HG03064 (cell line): ENCODE results near the gene LZTS2.
"Not testable (repeated sequence)": the region's sequence is repeated elsewhere in the genome, so short reads cannot be mapped to it uniquely, and the experiment has no call there.

Experiments used
- ATAC-seq: cut with Tn5 transposase; IDR thresholded peaks from one replicate; pipeline ENCODE4 v1.9.1; 2021; ENCODE audit warnings: low read depth; ENCODE audit not compliant: unreplicated experiment

Gene LZTS2

GRCh38 chr10:101029520-101030295 lies 30.1 kb downstream of the LZTS2 start:
- no peak for ATAC-seq

GRCh38 chr10:101030496-101031127 lies 31.0 kb downstream of the LZTS2 start:
- ATAC-seq = no peak

- peak; percentile 81 for ATAC-seq
Observed at GRCh38 chr10:101031128-101031795, 31.7 kb downstream of the LZTS2 start, which contains the start of the genes PDZD7 and SFXN3. Gene PDZD7, minus strand, starts transcription at chr10:101031129. Its CDS starts 910 bp downstream, at chr10:101030219. Gene SFXN3, plus strand, starts transcription at chr10:101031234. Its CDS starts 3,461 bp downstream, at chr10:101034695.

- no peak for ATAC-seq
Observed at GRCh38 chr10:101031796-101032636, 32.4 kb downstream of the LZTS2 start.

- ATAC-seq = no peak
Observed at GRCh38 chr10:101032637-101033224, 33.1 kb downstream of the LZTS2 start.

GRCh38 chr10:101033276-101033675 lies 33.7 kb downstream of the LZTS2 start:
- no peak for ATAC-seq

GRCh38 chr10:101034404-101034803 lies 34.8 kb downstream of the LZTS2 start:
- ATAC-seq = not testable (repeated sequence)

- no peak for ATAC-seq
Observed at GRCh38 chr10:101035314-101035713, 35.7 kb downstream of the LZTS2 start.

GRCh38 chr10:101035916-101036702 lies 36.5 kb downstream of the LZTS2 start:
- ATAC-seq = no peak

- ATAC-seq = no peak
Observed at GRCh38 chr10:101036726-101037125, 37.1 kb downstream of the LZTS2 start.

- no peak for ATAC-seq
Observed at GRCh38 chr10:101038484-101038883, 38.9 kb downstream of the LZTS2 start.

- no peak for ATAC-seq
Observed at GRCh38 chr10:101040061-101040460, 40.5 kb downstream of the LZTS2 start.

GRCh38 chr10:101040851-101041250 lies 41.2 kb downstream of the LZTS2 start:
- ATAC-seq = no peak

GRCh38 chr10:101041252-101041761 lies 41.7 kb downstream of the LZTS2 start:
- peak; percentile 45 for ATAC-seq

GRCh38 chr10:101042118-101042517 lies 42.5 kb downstream of the LZTS2 start:
- ATAC-seq = no peak

- ATAC-seq = peak; percentile 93
Observed at GRCh38 chr10:101042667-101043362, 43.2 kb downstream of the LZTS2 start.

GRCh38 chr10:101043363-101043707 lies 43.7 kb downstream of the LZTS2 start:
- no peak for ATAC-seq

- no peak for ATAC-seq
Observed at GRCh38 chr10:101044117-101044516, 44.5 kb downstream of the LZTS2 start.
